Measurements from ENCODE around the gene BNIPL.

The BNIPL gene

GRCh38 chr1:151011154-151011850 is 25.1 kb upstream of the BNIPL start:
- Histone ChIP-seq H3K9ac (ENCODE audit: low read length) (no peak overlapping the region), H3K9me2 (replicated peaks; ENCODE audit: insufficient read depth, low read length) (no peaks in the 10 kb centered on the region), H3K79me2 (ENCODE audit: insufficient read depth, low read length) (peaks cover 12% of the 10 kb centered on the region; the same call in 1 of the 2 replicates), H4K20me1 (ENCODE audit: low read depth, low read length) (no peaks in the 10 kb centered on the region), H3K9me3 (ENCODE audit: insufficient read depth, low read length) (no peaks in the 10 kb centered on the region), H3K4me2 (ENCODE audit: low read depth, low read length, poor library complexity, severe bottlenecking) (no peak overlapping the region), H3K27ac (ENCODE audit: low read depth, low read length) (no peak overlapping the region), H2AFZ (ENCODE audit: low read depth, low read length, severe bottlenecking) (no peak overlapping the region), H3K27me3 (ENCODE audit: low read length) (no peaks in the 10 kb centered on the region), H3K4me3 (ENCODE audit: insufficient read depth, low read length, poor library complexity, severe bottlenecking) (no peak overlapping the region), H3F3A (ENCODE audit: insufficient read depth) (peaks cover 8% of the 10 kb centered on the region; the same call in 1 of the 2 replicates), H3K36me3 (ENCODE audit: low read length) (no peaks in the 10 kb centered on the region)
- TF ChIP-seq CTCF (IDR thresholded peaks at IDR 0.05; ENCODE audit: insufficient read depth, low read length, poor library complexity, severe bottlenecking), result no peak
- TF ChIP-seq EZH2phosphoT487 (conservative IDR thresholded peaks at IDR 0.05; ENCODE audit: low read length), result no peak

GRCh38 chr1:151012684-151013471 is 23.5 kb upstream of the BNIPL start:
- H3K4me2 ChIP-seq (ENCODE audit: low read depth, low read length, poor library complexity, severe bottlenecking), result no peak overlapping the region

DNA sequence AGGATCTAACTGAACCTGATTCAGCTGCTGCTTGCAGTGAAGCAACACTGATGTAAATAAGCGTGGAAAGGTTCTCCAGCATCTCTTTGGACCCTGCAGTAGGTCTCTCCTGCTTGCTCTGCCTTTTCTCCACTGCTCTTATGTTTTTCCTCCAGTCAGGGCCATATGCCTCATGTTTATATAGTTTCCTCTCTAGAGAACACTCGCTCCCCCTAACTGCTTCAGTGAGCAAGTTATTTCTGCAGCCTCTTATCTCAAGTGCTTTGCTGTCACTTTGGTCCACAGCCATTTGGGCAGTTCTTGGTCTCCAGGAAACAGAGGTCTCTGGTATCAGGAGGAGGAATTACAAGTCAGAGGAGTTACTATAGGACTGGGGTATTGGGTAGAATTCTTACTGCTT is 22.9 kb upstream of the BNIPL start:
- TF ChIP-seq CTCF (IDR thresholded peaks at IDR 0.05; ENCODE audit: insufficient read depth, low read length, poor library complexity, severe bottlenecking) (no peak), EZH2phosphoT487 (conservative IDR thresholded peaks at IDR 0.05; ENCODE audit: low read length) (no peak)
- Histone ChIP-seq H3K79me2 (ENCODE audit: insufficient read depth, low read length) (peaks cover 12% of the 10 kb centered on the region; the same call in 1 of the 2 replicates), H3K4me2 (ENCODE audit: low read depth, low read length, poor library complexity, severe bottlenecking) (no peak overlapping the region), H3K36me3 (ENCODE audit: low read length) (no peaks in the 10 kb centered on the region), H4K20me1 (ENCODE audit: low read depth, low read length) (no peaks in the 10 kb centered on the region), H2AFZ (ENCODE audit: low read depth, low read length, severe bottlenecking) (no peak overlapping the region), H3K9me3 (ENCODE audit: insufficient read depth, low read length) (no peaks in the 10 kb centered on the region), H3K27me3 (ENCODE audit: low read length) (no peaks in the 10 kb centered on the region), H3F3A (ENCODE audit: insufficient read depth) (no peaks in the 10 kb centered on the region), H3K9ac (ENCODE audit: low read length) (no peak overlapping the region), H3K4me3 (ENCODE audit: insufficient read depth, low read length, poor library complexity, severe bottlenecking) (no peak overlapping the region), H3K27ac (ENCODE audit: low read depth, low read length) (no peak overlapping the region), H3K9me2 (replicated peaks; ENCODE audit: insufficient read depth, low read length) (no peaks in the 10 kb centered on the region)

More at GRCh38 chr1:151012684-151013471, 23.5 kb upstream of the BNIPL start:
- H4K20me1 ChIP-seq (ENCODE audit: low read depth, low read length), result no peaks in the 10 kb centered on the region
- no peak overlapping the region for H3K9ac ChIP-seq (ENCODE audit: low read length)
- peaks cover 12% of the 10 kb centered on the region; the same call in 1 of the 2 replicates for H3K79me2 ChIP-seq (ENCODE audit: insufficient read depth, low read length)
- H3K27ac ChIP-seq (ENCODE audit: low read depth, low read length), result no peak overlapping the region
- H3K36me3 ChIP-seq (ENCODE audit: low read length), result no peaks in the 10 kb centered on the region
- H3K9me2 ChIP-seq (replicated peaks; ENCODE audit: insufficient read depth, low read length), result no peaks in the 10 kb centered on the region
- TF ChIP-seq EZH2phosphoT487 (conservative IDR thresholded peaks at IDR 0.05; ENCODE audit: low read length), result no peak
- TF ChIP-seq CTCF (IDR thresholded peaks at IDR 0.05; ENCODE audit: insufficient read depth, low read length, poor library complexity, severe bottlenecking), result no peak
- no peaks in the 10 kb centered on the region for H3K27me3 ChIP-seq (ENCODE audit: low read length)
- no peak overlapping the region for H2AFZ ChIP-seq (ENCODE audit: low read depth, low read length, severe bottlenecking)
- H3F3A ChIP-seq (ENCODE audit: insufficient read depth), result peaks cover 2% of the 10 kb centered on the region; the same call in 1 of the 2 replicates
- H3K9me3 ChIP-seq (ENCODE audit: insufficient read depth, low read length), result no peaks in the 10 kb centered on the region
- no peak overlapping the region for H3K4me3 ChIP-seq (ENCODE audit: insufficient read depth, low read length, poor library complexity, severe bottlenecking)

Measured in SU-DHL-6 (cell line).